H4 (cell line): Measurements from ENCODE around the gene OR4C12. TPM values are rescaled to one million over a fixed set of nuclear protein-coding genes. Genes with fewer than 3 reads are reported as not detected.
"Not testable (repeated sequence)": the region's sequence is repeated elsewhere in the genome, so short reads cannot be mapped to it uniquely, and the experiment has no call there.

Experiments used
- DNase-seq: peaks from one replicate; pipeline ENCODE4 v3.0.0-alpha.2; 2015; ENCODE audit warnings: low spot score
- total RNA-seq: library from RNA; depleted of rRNA; stranded (reverse); fragments of >200 nt; shearing (Covaris generic); gene quantifications from 2 replicates; pipeline ENCODE4 v1.2.3, GENCODE V29; 2014; rRNA removed

Gene OR4C12
- total RNA-seq, result not detected in 2 replicates

- not testable (repeated sequence) for DNase-seq
Observed at GRCh38 chr11:49982435-49982834, at the start of gene OR4C12. TSS of gene OR4C12 (minus strand) at chr11:49982535. CDS start at chr11:49982501, 34 bp downstream.

- DNase-seq, result no peak
Observed at GRCh38 chr11:50030193-50030592, 47.9 kb upstream of the OR4C12 start.

- DNase-seq, result peak; percentile 63
Observed at GRCh38 chr11:49995565-49995964, 13.2 kb upstream of the OR4C12 start.

GRCh38 chr11:49973439-49973838 lies 8.9 kb downstream of the OR4C12 start:
- not testable (repeated sequence) for DNase-seq

GRCh38 chr11:49952091-49952490 lies 30.2 kb downstream of the OR4C12 start, which contains the start of gene OR4C13:
TSS of gene OR4C13 (plus strand) at chr11:49952391. CDS start at chr11:49952423, 32 bp downstream.
- no peak for DNase-seq

GRCh38 chr11:49948701-49949100 lies 33.6 kb downstream of the OR4C12 start:
- not testable (repeated sequence) for DNase-seq

Other genes with a start within 250 kb of the OR4C12 start
- not detected in 2 replicates for gene OR4C13, start 30.1 kb downstream of the OR4C12 start, total RNA-seq
- not detected in 2 replicates for gene OR4C45, start 50.3 kb upstream of the OR4C12 start, total RNA-seq